Erythroblast (primary cell): ENCODE data around the gene TCF20.

Experiments used
- GATA1 ChIP-seq: IDR thresholded peaks from 2 replicates; pipeline ENCODE4 v1.6.1; 2011; ENCODE audit warnings: low read depth, mild to moderate bottlenecking, control low read depth, low read length, moderate library complexity
- POLR2A ChIP-seq: IDR thresholded peaks from 2 replicates; pipeline ENCODE4 v1.6.1; 2011; ENCODE audit warnings: mild to moderate bottlenecking, low read length

- TF ChIP-seq POLR2A, result no peak
- TF ChIP-seq GATA1, result no peak
These were observed 19.5 kb upstream of the TCF20 start for GRCh38 chr22:42289671-42290541.
